Adrenal gland (tissue), 12 donors: ENCODE results near the gene HMCES. TPM values are rescaled to one million over a fixed set of nuclear protein-coding genes. Genes with fewer than 3 reads are reported as not detected.
"Not testable (repeated sequence)": the region's sequence is repeated elsewhere in the genome, so short reads cannot be mapped to it uniquely, and the experiment has no call there.

Source experiments
- DNase-seq, 7 donors: peaks; one replicate each; pipeline ENCODE4 v3.0.0-alpha.2; 2019 to 2020
- H3K27ac ChIP-seq, 5 donors: fragments of 200-600 bp; sonication (generic) in 4 of 5; 1 replicate in 3 of 5; 2 replicates in 2 of 5; pipeline versions ENCODE4 v1.5.1 to v1.8.0; 2016 to 2020; ENCODE audit warnings: mild to moderate bottlenecking in 1 of 5
- H3K27me3 ChIP-seq: fragments of 200-600 bp; 2 replicates; pipeline ENCODE4 v1.8.0; 2021
- H3K36me3 ChIP-seq, 2 donors: fragments of 200-600 bp; replicated peaks in 1 of 2; 1 replicate in 1 of 2; 2 replicates in 1 of 2; pipeline versions ENCODE4 v1.5.1 to v1.8.0; 2018 to 2022
- H3K4me1 ChIP-seq, 2 donors: fragments of 200-600 bp; replicated peaks in 1 of 2; 1 replicate in 1 of 2; 2 replicates in 1 of 2; pipeline versions ENCODE4 v1.5.1 to v1.8.0; 2018 to 2021
- H3K4me3 ChIP-seq, 4 donors: fragments of 200-600 bp; sonication (generic) in 3 of 4; one replicate each; pipeline ENCODE4 v1.5.1; 2016 to 2018
- H3K9me3 ChIP-seq, 3 donors: fragments of 200-600 bp; sonication (generic) in 1 of 3; replicated peaks in 1 of 3; 1 replicate in 2 of 3; 2 replicates in 1 of 3; pipeline versions ENCODE4 v1.5.1 to v1.8.0; 2016 to 2021
- CTCF ChIP-seq, 6 experiments: fragments of 450-650 bp in 4 of 6; fragments of 200-600 bp in 2 of 6; sonication (generic) in 1 of 6; IDR thresholded peaks; 1 replicate in 5 of 6; 2 replicates in 1 of 6; pipeline versions ENCODE4 v1.5.1 to v1.8.0; 2016 to 2021; ENCODE audit warnings: antibody characterized with exemption in 6 of 6, mild to moderate bottlenecking in 2 of 6, moderate library complexity in 1 of 6
- POLR2A ChIP-seq, 2 donors: fragments of 450-650 bp; IDR thresholded peaks; one replicate each; pipeline ENCODE4 v1.6.1; 2017; ENCODE audit warnings: antibody characterized with exemption in 2 of 2, mild to moderate bottlenecking in 2 of 2, moderate library complexity in 1 of 2
- WGBS, 4 donors: extraction: QIAGEN DNeasy Blood & Tissue Kit in 2 of 4; methylation state at CpG; one replicate each; pipeline versions ENCODE4 v1.1.5 to v1.1.7; 2013 to 2017; 5-methylcytosine and 5-hydroxymethylcytosine counted together
- intact Hi-C, 2 donors: fragments of 100-400 bp; cut with DNase I; formaldehyde crosslinking; loops; one replicate each; pipeline versions ENCODE4 v1.14.1 to v1.15.0; 2022 to 2023
- polyA plus RNA-seq, 3 donors: library from polyadenylated mRNA; stranded (reverse); fragments of 200-250 nt in 2 of 3; fragments of 350-450 nt in 1 of 3; fragmentation: Illumina TruSeq in 1 of 3; extraction: RNeasy Lipid Tissue Mini Kit (QIAGEN cat#74804) in 1 of 3; gene quantifications; one replicate each; pipeline ENCODE4 v1.2.3, GENCODE V29; 2013 to 2014
- total RNA-seq, 9 donors: library from RNA; depleted of rRNA in 4 of 9; stranded (reverse); fragments of >200 nt in 4 of 9; fragments of 120-200 nt in 1 of 9; fragmentation: NEBNext Ultra II Directional in 1 of 9; extraction: Animal tissue kit (Norgen Biotek cat#: 25700) in 1 of 9; gene quantifications; one replicate each; pipeline versions ENCODE4 v1.1.0 to v1.2.4, GENCODE V29; 2013 to 2023
- donor health status: healthy with polysubstance abuse.
- donor health status: Bipolar disorder and iron deficiency.
- donor health status: DM: yes; HTN: yes; CAD: no.
- donor health status: DM: no; HTN: no; CAD: no.
- donor health status: DM: no; HTN: no; CAD: no.
- donor health status: DM: yes; HTN: yes; CAD: no.

HMCES gene
- total and polyA plus RNA-seq, 12 donors, result 16.0 to 39.7 (median 23.7) TPM

DNA sequence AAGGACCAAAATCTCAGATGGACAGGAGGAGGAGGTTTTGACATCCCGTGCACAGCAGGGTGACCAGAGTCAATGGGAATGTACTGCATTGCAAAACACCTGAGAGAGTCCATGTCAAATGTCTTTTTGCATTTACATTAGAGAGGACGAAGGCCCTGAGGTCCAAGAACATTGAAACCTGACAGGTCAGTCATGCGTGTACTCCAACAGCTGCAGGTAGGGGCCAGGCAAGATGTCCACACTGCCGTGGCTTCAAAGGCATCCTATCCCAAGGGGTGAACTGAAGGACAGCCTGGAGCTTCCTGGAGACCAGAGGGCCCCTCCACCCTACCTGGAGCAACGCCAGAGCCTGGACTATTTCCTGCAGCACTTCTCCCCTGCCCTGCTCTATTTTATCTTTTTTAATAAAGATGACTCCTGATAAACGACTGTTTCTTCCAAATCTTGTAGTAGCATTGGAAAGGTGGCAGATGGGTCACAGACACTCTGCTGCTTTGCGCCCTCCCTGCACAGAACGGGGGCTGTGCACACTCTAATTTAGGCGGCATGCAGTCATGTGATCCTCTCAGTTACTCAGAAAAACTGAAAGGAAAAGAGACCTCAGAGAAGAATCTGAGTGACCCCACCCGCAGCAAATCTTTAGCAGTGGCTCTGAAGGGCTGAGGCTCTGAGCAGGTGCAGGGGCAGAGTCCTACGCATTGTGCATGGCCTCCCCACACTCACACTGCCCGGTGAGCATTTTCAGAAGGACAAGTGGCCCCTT lies 68.2 kb downstream of the HMCES start:
- no peaks in the 10 kb centered on the region for H3K27me3 ChIP-seq
- H3K27ac ChIP-seq, result peak overlapping the region in 1 of 5 donors; percentile 16
- DNase-seq, result peak in 4 of 7 donors; percentile 28 to 66 (median 31)
- H3K36me3 ChIP-seq, result no peaks in the 10 kb centered on the region
- intact Hi-C loops, result no loop called here
- peaks cover 6 to 9% of the 10 kb centered on the region in 2 donors for H3K4me1 ChIP-seq
- no peak overlapping the region for H3K4me3 ChIP-seq
- TF ChIP-seq POLR2A (IDR thresholded peaks at IDR 0.05) (no peak), CTCF (IDR thresholded peaks at IDR 0.05) (no peak)
- H3K9me3 ChIP-seq, result no peaks in the 10 kb centered on the region
- 53 to 63% (median 54%) methylated on average over 12 of the region's 12 CpGs for WGBS, 4 donors

DNA sequence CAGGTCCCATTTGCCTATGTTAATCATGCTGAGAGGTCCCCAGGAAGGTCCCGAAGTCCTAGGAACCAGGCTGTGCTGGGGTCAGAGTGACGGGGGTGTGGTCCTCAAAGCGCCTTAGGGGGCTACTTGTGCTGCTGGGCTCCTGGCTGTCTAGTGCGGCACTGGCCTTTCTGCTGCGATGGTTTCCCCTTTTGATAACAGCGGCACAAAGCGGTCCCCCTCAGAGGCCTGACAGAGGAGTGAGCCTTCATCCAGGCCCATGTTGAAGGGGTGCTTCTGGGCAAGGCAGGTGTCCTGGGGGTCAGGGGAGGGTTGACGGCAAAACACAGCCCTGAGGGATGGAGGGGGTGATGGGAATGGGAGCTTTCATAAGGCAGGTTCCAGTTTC lies 68.8 kb downstream of the HMCES start:
- Histone ChIP-seq H3K27me3 (no peaks in the 10 kb centered on the region), H3K36me3 (no peaks in the 10 kb centered on the region), H3K9me3 (no peaks in the 10 kb centered on the region), H3K4me1 (peaks cover 6 to 9% of the 10 kb centered on the region in 2 donors), H3K27ac (peak overlapping the region in 1 of 5 donors; percentile 16), H3K4me3 (no peak overlapping the region)
- intact Hi-C loops, result no loop called here
- TF ChIP-seq CTCF (IDR thresholded peaks at IDR 0.05) (no peak), POLR2A (IDR thresholded peaks at IDR 0.05) (no peak)
- WGBS, 4 donors, result 73 to 96% (median 81%) methylated on average over 7 to 8 of the region's 8 CpGs
- no peak for DNase-seq

GRCh38 chr3:129348734-129349133 lies 70.1 kb downstream of the HMCES start:
- no peak for DNase-seq
- Histone ChIP-seq H3K4me3 (no peak overlapping the region), H3K27me3 (no peaks in the 10 kb centered on the region), H3K27ac (peak overlapping the region in 1 of 5 donors; percentile 45), H3K9me3 (no peaks in the 10 kb centered on the region), H3K36me3 (no peaks in the 10 kb centered on the region), H3K4me1 (peaks cover 5 to 8% of the 10 kb centered on the region in 2 donors)
- TF ChIP-seq POLR2A (IDR thresholded peaks at IDR 0.05) (no peak), CTCF (IDR thresholded peaks at IDR 0.05) (no peak)
- intact Hi-C loops, result no loop called here
- 82 to 86% (median 83%) methylated on average over 3 of the region's 3 CpGs for WGBS, 4 donors

GRCh38 chr3:129349169-129349568 lies 70.5 kb downstream of the HMCES start:
- H3K4me3 ChIP-seq, H3K27me3 ChIP-seq, H3K9me3 ChIP-seq, intact Hi-C loops, H3K36me3 ChIP-seq, H3K4me1 ChIP-seq: not testable (repeated sequence)
- peak overlapping the region in 2 of 5 donors; percentile 26 to 59 for H3K27ac ChIP-seq
- WGBS, 4 donors, result 61 to 70% (median 64%) methylated on average over 6 to 11 of the region's 11 CpGs
- DNase-seq, result peak in 2 of 7 donors; percentile 23 to 62

- peak overlapping the region in 2 of 5 donors; percentile 26 to 59 for H3K27ac ChIP-seq
- no peaks in the 10 kb centered on the region for H3K9me3 ChIP-seq
- TF ChIP-seq POLR2A (IDR thresholded peaks at IDR 0.05), result no peak
- no peak for TF ChIP-seq CTCF (IDR thresholded peaks at IDR 0.05)
- WGBS, 4 donors, result 78 to 90% (median 87%) methylated on average over 4 to 10 of the region's 10 CpGs
- H3K36me3 ChIP-seq, result no peaks in the 10 kb centered on the region
- intact Hi-C loops, result no loop called here
- H3K4me3 ChIP-seq, result no peak overlapping the region
- no peaks in the 10 kb centered on the region for H3K4me1 ChIP-seq
- no peak for DNase-seq
- H3K27me3 ChIP-seq, result no peaks in the 10 kb centered on the region
Measured at GRCh38 chr3:129349791-129350190, 71.1 kb downstream of the HMCES start.
